Left ventricle myocardium inferior (tissue), 1 donor: ENCODE data around the gene BMP2. TPM values are rescaled to one million over a fixed set of nuclear protein-coding genes. Genes with fewer than 3 reads are reported as not detected.

Source experiments
- DNase-seq: peaks from one replicate; pipeline ENCODE4 v3.0.0-alpha.2; 2020
- H3K27ac ChIP-seq: fragments of 200-600 bp; replicated peaks from 2 replicates; pipeline ENCODE4 v1.8.0; 2021
- H3K27me3 ChIP-seq: fragments of 200-600 bp; 2 replicates; pipeline ENCODE4 v1.8.0; 2021; ENCODE audit warnings: low read depth
- H3K36me3 ChIP-seq: fragments of 200-600 bp; 2 replicates; pipeline ENCODE4 v1.8.0; 2021
- H3K4me1 ChIP-seq: fragments of 200-600 bp; 2 replicates; pipeline ENCODE4 v1.8.0; 2021
- H3K4me3 ChIP-seq: fragments of 200-600 bp; 2 replicates; pipeline ENCODE4 v1.8.0; 2021; ENCODE audit warnings: mild to moderate bottlenecking, moderate library complexity
- H3K9me3 ChIP-seq: fragments of 200-600 bp; replicated peaks from 2 replicates; pipeline ENCODE4 v1.8.0; 2021
- CTCF ChIP-seq: fragments of 200-600 bp; IDR thresholded peaks from 2 replicates; pipeline ENCODE4 v1.8.0; 2021; ENCODE audit warnings: antibody characterized with exemption, mild to moderate bottlenecking, borderline replicate concordance
- intact Hi-C: fragments of 100-400 bp; cut with micrococcal nuclease; formaldehyde crosslinking; loops from one replicate; pipeline ENCODE4 v1.11.0; 2022
- total RNA-seq: library from RNA; stranded (reverse); fragmentation: NEBNext Ultra II Directional; extraction: Animal tissue kit (Norgen Biotek cat#: 25700); gene quantifications from one replicate; pipeline ENCODE4 v1.2.1, GENCODE V29; 2021
- donor health status: DM: no; HTN: yes; CAD: no; lungs with severe emphysema.

Gene BMP2
- total RNA-seq, 1 donor from 2014 or later, result 2.4 TPM

DNA sequence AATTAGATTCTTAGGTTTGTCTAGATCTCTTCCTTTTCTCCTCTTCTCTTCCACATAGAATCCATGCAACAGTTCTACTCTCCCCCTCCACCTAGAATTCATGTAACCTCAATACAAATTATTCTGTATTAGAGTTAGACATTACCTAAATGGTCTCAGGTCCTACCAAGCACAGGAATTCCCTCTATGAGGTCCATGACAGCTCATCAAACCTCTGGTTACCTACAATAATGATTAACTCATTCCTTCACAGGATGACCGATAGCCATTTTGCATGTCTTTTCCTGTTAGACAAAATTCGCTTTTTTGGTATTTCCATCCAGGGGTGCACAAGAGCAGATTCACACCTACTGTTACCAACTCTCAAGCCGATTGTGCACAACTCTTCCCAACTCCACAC is 27.4 kb upstream of the BMP2 start:
- Histone ChIP-seq H3K27ac (peak overlapping the region; percentile 41), H3K4me3 (no peak overlapping the region), H3K4me1 (peaks cover 12% of the 10 kb centered on the region), H3K27me3 (no peaks in the 10 kb centered on the region), H3K9me3 (peaks cover under 1% of the 10 kb centered on the region), H3K36me3 (no peaks in the 10 kb centered on the region)
- no peak for DNase-seq
- intact Hi-C loops, result no loop called here
- no peak for TF ChIP-seq CTCF

DNA sequence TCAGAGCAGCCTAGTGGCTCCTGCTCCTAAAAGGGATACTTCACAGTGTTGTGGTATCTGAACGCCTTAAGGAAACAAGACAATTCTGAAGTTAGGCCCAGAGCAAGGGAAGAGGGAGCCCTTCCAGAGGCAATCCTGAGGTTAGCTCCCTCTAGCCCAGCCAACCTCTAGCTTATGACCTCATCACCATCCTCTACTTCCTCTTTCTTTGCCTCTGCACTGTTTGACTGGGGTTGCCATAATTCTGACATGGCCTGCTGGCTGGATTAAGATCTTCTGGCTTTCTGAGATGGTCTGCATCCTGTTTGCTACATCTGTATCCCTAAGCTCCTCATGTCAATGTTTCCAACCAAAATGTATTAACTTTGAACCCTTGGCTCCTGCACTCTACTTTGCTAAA is 23.3 kb upstream of the BMP2 start:
- no peak overlapping the region for H3K27ac ChIP-seq
- no peak overlapping the region for H3K4me3 ChIP-seq
- TF ChIP-seq CTCF, result no peak
- DNase-seq, result no peak
- intact Hi-C loops, result no loop called here
- H3K27me3 ChIP-seq, result no peaks in the 10 kb centered on the region
- H3K9me3 ChIP-seq, result no peaks in the 10 kb centered on the region
- H3K36me3 ChIP-seq, result no peaks in the 10 kb centered on the region
- no peaks in the 10 kb centered on the region for H3K4me1 ChIP-seq

DNA sequence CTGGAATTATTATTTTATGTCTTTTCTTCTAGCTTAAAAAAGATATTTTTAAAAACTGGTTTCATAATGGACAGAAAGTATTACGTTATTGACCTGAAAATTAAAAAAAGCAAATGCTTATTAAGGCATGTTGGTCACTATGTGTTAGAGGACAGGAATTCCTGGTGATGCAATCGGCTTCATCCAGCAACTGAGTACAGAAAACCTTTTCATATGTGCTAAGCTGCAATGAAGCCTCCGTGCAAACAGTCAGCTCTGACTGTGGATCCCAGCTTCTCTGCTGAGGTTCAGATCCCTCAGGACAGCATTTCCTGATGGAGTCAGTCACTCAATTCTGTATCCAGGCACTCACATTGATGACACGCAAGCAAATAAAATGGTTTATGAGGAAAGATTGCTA is 22.7 kb upstream of the BMP2 start:
- Histone ChIP-seq H3K36me3 (no peaks in the 10 kb centered on the region), H3K27ac (no peak overlapping the region), H3K4me3 (no peak overlapping the region), H3K4me1 (no peaks in the 10 kb centered on the region), H3K27me3 (peaks cover under 1% of the 10 kb centered on the region), H3K9me3 (no peaks in the 10 kb centered on the region)
- intact Hi-C loops, result no loop called here
- no peak for TF ChIP-seq CTCF
- DNase-seq, result no peak

- H3K36me3 ChIP-seq, result no peaks in the 10 kb centered on the region
- no peak overlapping the region for H3K27ac ChIP-seq
- H3K4me1 ChIP-seq, result no peaks in the 10 kb centered on the region
- H3K9me3 ChIP-seq, result no peaks in the 10 kb centered on the region
- peaks cover 9% of the 10 kb centered on the region for H3K27me3 ChIP-seq
- no peak for TF ChIP-seq CTCF
- H3K4me3 ChIP-seq, result no peak overlapping the region
- no peak for DNase-seq
- intact Hi-C loops, result no loop called here
These were observed 20.4 kb upstream of the BMP2 start for GRCh38 chr20:6746901-6747609.

- Histone ChIP-seq H3K27me3 (peaks cover 15% of the 10 kb centered on the region), H3K9me3 (peaks cover 7% of the 10 kb centered on the region), H3K27ac (no peak overlapping the region), H3K4me3 (no peak overlapping the region), H3K36me3 (no peaks in the 10 kb centered on the region), H3K4me1 (no peaks in the 10 kb centered on the region)
- intact Hi-C loops, result no loop called here
- TF ChIP-seq CTCF, result no peak
- DNase-seq, result no peak
These were observed 17.0 kb upstream of the BMP2 start for GRCh38 chr20:6750438-6750837.
